NCI-H2029 (cell line): ENCODE measurements around the gene NSUN6.
"Not testable (repeated sequence)": the region's sequence is repeated elsewhere in the genome, so short reads cannot be mapped to it uniquely, and the experiment has no call there.

Experiments
- DNase-seq: peaks from one replicate; lab custom pipeline; 2025; lab: John Stamatoyannopoulos, UW

The NSUN6 gene

GRCh38 chr10:18659819-18660535, 8.6 kb upstream of the NSUN6 start:
- DNase-seq, result peak; percentile 28

GRCh38 chr10:18659125-18659818, 7.9 kb upstream of the NSUN6 start, which contains the start of gene ARL5B:
Gene ARL5B, plus strand, starts transcription at chr10:18659431. Its CDS starts 207 bp downstream, at chr10:18659638.
- peak; percentile 80 for DNase-seq

- DNase-seq, result no peak
Measured at GRCh38 chr10:18658271-18659124, 7.1 kb upstream of the NSUN6 start.

GRCh38 chr10:18656724-18657123, 5.3 kb upstream of the NSUN6 start:
- DNase-seq, result no peak

DNA sequence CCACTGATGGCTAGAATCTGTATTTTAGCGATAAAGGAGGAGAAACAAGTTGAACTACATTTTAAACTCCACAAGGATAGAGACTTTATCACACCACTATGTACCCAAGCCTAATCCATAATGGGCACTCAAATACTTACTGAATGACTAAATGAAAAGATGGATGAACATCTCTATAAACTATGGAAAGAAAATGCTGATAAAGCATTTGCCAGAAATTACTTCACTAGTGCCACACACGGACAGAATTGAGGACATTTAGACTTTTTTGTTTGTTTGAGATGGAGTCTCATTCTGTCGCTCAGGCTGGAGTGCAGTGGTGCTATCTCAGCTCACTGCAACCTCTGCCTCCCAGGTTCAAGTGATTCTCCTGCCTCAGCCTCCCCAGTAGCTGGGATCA, 1.7 kb upstream of the NSUN6 start:
- DNase-seq, result no peak

- no peak for DNase-seq
Measured at GRCh38 chr10:18650404-18650997, 886 bp downstream of the NSUN6 start.

- no peak for DNase-seq
Measured at GRCh38 chr10:18649364-18649959, 1.9 kb downstream of the NSUN6 start.

- DNase-seq, result no peak
Measured at GRCh38 chr10:18647945-18648344, 3.4 kb downstream of the NSUN6 start.

GRCh38 chr10:18647151-18647550, 4.2 kb downstream of the NSUN6 start:
- no peak for DNase-seq

DNA sequence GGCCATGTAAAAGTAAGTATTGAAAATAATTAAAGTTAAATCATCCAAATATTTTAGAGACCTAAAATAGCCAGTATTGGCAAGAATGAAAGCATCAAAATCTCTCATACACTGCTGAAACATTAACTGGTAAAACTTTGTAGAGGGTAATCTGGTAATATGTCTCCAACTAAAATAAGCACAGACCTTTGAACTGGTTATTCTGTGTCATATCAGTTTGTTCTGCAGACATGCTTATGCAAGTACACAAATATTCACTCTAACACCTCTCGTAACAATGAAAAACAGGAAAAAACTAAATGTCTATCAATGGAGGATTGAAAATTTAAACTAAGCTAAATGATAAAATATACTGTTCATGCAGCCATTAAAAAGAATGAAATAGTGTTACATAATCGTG, 11.7 kb downstream of the NSUN6 start:
- not testable (repeated sequence) for DNase-seq

DNA sequence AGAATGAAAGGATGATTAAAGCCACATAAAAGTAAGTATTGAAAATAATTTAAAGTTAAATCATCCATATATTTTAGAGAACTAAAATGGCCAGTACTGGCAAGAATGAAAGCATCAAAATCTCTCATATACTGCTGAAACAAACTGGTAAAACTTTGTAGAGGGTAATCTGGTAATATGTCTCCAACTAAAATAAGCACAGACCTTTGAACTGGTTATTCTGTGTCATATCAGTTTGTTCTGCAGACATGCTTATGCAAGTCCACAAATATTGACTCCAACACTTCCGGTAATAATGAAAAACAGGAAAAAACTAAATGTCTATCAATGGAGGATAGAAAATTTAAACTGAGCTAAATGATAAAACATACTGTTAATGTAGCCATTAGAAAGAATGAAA, 14.0 kb downstream of the NSUN6 start:
- not testable (repeated sequence) for DNase-seq

GRCh38 chr10:18635995-18636394, 15.4 kb downstream of the NSUN6 start:
- DNase-seq, result no peak

GRCh38 chr10:18632500-18632899, 18.9 kb downstream of the NSUN6 start:
- DNase-seq, result not testable (repeated sequence)

DNA sequence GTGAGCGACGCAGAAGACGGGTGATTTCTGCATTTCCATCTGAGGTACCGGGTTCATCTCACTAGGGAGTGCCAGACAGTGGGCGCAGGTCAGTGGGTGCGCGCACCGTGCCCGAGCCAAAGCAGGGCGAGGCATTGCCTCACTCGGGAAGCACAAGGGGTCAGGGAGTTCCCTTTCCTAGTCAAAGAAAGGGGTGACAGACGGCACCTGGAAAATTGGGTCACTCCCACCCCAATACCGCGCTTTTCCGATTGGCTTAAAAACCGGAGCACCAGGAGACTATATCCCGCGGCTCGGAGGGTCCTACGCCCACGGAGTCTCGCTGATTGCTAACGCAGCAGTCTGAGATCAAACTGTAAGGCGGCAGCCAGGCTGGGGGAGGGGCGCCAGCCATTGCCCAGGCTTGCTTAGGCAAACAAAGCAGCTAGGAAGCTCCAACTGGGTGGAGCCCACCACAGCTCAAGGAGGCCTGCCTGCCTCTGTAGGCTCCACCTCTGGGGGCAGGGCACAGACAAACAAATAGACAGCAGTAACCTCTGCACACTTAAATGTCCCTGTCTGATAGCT, 23.9 kb downstream of the NSUN6 start:
- peak; percentile 51 for DNase-seq

- no peak for DNase-seq
Measured at GRCh38 chr10:18625886-18626285, 25.5 kb downstream of the NSUN6 start.

DNA sequence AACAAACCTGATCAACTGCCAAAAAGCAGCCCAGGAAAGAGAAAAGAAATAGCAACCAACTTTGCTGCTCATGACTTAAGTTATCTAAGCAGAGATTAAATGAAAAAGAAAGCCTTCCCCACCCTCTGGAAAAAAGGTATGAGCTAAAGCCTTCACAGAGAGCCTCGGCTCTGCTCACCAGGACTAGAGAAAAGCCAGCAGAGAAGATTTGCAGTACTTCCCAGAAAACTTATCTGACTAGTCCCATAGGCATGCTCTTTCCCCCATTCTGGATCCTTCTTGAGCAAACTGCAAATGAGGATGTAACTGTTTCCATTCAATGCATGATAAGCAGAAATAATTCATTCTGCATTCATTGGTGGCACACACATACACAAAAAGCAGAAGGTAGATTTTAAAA, 27.7 kb downstream of the NSUN6 start:
- not testable (repeated sequence) for DNase-seq

GRCh38 chr10:18620856-18621255, 30.5 kb downstream of the NSUN6 start:
- DNase-seq, result no peak

- peak; percentile 37 for DNase-seq
Measured at GRCh38 chr10:18619016-18619415, 32.4 kb downstream of the NSUN6 start.

DNA sequence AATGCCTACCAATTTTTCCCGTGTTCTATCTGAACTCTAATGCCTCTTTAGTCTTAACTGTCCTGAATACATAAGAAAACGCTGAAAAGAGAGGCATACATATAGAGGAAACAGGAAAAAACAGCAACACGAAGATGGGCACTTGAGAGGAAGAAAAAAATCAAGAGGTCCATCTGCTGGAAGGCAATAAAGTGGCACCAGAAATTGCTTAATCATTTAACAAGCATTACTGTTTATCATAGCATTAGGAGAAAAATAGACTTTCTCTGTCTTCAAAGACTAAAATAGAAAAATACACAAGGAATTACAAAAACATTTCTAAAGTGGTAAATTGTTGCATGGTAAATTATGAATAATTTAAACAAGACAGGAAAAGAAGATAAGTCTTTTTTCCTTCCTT, 35.0 kb downstream of the NSUN6 start:
- DNase-seq, result no peak

DNA sequence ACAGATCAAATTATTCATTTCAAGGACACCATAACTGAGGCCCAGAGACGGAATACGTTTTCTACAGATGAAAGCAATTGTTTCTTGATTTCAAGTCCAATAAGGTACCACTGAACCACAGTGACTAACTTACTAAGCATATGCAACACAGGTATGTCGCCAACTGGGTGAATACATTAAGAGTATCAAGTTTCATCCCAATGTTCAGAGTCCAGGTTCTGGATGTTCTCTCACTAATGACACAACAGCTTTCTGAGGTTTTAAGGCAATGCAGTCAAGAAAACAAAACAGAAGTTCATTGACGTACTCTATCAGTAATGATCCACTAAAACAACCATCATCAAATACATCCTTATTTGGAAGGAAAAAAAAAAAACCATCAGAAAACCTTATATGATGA, 35.8 kb downstream of the NSUN6 start:
- no peak for DNase-seq

DNA sequence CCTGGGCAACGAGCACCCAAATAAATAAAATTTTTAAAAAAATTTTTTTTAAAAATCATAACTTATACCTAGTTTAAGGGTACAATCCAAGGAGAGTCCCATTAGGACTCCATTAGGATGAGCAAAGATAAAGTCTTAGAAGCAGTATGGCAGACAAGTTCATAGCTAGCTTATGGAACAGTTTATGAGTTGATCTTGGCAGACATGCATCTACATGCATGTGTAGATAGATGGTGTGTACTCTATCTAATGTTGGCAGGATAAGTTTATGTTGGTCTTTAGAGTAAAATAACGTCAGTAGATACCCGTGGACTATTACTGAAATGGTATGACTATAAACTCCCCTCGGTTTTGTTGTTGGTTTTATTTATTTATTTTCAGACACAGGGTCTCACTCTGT, 40.2 kb downstream of the NSUN6 start:
- DNase-seq, result no peak
